NCI-H774 (cell line): ENCODE data around the gene GNAQ.
"Not testable (repeated sequence)": the region's sequence is repeated elsewhere in the genome, so short reads cannot be mapped to it uniquely, and the experiment has no call there.

Experiments
- DNase-seq: peaks from one replicate; lab custom pipeline; 2025; lab: John Stamatoyannopoulos, UW

The GNAQ gene

GRCh38 chr9:78031444-78031892 lies at the start of gene GNAQ:
TSS of gene GNAQ (minus strand) at chr9:78031811. CDS start at chr9:78031235, 576 bp downstream.
- no peak for DNase-seq

DNA sequence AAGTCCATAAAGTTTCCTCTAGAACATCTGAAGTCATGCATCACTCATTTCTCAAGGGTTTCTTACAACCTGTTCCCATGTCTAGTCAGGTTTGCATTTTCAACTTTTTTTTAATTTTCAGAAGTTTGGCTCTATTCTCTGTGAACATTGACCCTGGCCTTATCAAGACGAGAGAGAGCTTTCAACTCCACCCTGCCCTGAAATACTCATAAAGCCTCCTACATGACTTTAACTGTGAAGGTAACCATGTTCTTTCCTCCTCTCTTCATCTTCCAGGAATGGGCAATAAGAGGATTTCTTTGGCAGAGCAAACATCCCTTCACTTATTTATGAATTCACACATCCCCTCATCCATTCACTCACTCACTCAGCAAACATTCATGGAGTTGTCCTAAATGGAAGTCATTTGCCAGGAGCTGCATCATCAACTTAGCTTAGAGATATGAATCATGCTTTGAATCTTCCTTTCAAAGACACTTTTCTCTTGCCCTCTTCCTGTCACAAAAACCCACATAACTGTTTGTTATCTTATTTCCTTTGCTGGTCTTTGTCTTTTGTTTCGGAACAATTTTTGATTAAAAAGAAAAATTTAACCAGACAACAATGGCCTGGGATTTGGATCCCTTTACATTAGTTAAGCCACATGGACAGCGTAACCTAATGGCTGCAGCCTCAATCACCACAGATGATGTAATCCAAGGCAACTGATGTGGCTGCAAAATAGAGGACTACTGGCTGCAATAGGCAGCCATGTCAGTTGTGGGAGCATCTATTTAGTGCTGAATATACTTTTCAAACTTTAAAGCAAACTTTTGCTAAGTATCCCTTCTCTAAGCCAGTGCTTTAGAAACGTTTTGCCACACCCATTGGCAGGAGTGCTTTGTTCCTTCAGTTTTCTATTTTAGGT lies 43.0 kb upstream of the GNAQ start:
- no peak for DNase-seq

- no peak for DNase-seq
Observed at GRCh38 chr9:78073722-78074121, 42.1 kb upstream of the GNAQ start.

DNA sequence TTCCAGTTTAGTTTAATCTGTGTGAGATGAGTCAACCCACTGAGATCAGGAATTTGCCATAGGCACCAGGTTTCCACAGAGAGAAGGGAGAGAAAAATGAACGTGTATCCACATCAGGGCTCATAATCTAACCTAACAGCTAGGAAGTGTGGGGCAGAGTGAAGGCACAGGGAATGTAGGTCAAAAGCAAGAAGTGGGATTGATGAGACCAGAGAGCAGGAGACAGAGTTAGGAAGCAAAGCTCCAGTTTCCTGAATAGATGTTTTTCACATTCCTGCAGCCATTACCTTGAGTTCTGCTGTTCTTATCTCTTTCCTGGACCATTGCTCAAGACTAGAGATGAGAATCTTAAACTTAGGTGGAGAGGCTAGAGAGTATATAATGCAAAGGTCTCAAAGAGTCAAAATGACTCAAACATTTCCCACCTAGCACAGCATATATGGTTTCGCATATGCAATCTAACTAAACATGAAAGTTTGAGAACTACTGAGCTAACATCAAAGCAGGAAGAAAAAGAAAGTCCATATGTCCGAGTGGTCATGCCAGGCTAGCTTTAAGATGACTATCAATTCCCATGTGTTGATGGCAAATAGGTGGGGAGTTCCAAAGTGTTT lies 41.1 kb upstream of the GNAQ start:
- no peak for DNase-seq

- DNase-seq = no peak
Observed at GRCh38 chr9:78070521-78070920, 38.9 kb upstream of the GNAQ start.

DNA sequence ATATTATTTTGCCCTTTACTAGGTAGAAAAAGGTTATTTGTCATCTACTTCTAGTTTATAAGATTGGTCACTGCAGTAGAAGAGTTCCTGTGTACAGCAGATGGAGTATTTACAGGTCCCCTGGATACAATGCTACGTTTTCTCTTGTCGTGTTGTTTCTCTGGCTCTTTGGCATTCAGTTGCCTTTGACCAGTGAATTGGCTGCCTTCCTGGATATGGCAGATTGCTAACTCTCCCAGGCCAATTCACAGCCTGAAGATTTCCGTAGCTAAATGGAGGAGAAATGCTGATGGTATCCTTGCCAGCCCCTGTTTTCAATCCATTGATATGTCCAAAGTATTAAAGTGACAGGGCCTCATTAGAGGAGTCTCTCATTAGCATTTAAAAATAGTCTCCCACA lies 32.5 kb upstream of the GNAQ start:
- no peak for DNase-seq

GRCh38 chr9:78062710-78063109 lies 31.1 kb upstream of the GNAQ start:
- DNase-seq = no peak

DNA sequence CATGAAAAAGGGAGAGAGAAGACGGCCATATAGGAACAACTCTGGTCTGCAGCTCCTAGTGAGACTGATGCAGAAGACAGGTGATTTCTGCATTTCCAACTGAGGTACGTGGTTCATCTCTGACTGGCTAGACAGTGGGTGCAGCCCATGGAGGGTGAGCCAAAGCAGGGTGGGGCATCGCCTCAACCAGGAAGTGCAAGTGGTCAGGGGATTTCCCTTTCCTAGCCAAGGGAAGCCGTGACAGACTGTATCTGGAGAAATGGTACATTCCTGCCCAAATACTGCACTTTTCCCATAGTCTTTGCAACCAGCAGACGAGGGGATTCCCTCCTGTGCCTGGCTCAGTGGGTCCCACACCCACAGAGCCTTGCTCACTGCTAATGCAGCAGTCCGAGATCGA lies 22.6 kb upstream of the GNAQ start:
- not testable (repeated sequence) for DNase-seq

- no peak for DNase-seq
Observed at GRCh38 chr9:78053627-78054026, 22.0 kb upstream of the GNAQ start.

GRCh38 chr9:78050421-78050820 lies 18.8 kb upstream of the GNAQ start:
- no peak for DNase-seq

DNA sequence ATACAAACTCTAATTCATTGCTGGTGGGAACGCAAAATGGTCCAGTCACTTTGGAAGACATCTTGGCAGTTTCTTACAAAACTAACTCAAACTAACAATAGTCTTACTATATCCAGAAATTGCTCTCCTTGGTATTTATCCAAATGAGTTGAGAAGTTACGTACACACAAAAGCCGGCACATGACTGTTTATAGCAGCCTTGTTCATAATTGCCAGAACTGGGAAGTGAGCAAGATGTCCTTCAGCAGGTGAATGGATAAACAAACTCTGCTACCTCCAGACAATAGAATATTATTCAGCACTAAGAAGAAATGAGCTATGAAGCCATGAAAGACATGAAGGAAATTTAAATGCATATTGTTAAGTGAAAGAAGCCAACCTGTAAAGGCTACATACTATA lies 17.9 kb upstream of the GNAQ start:
- no peak for DNase-seq

GRCh38 chr9:78047106-78047505 lies 15.5 kb upstream of the GNAQ start:
- no peak for DNase-seq

- no peak for DNase-seq
Observed at GRCh38 chr9:78046112-78046511, 14.5 kb upstream of the GNAQ start.

DNA sequence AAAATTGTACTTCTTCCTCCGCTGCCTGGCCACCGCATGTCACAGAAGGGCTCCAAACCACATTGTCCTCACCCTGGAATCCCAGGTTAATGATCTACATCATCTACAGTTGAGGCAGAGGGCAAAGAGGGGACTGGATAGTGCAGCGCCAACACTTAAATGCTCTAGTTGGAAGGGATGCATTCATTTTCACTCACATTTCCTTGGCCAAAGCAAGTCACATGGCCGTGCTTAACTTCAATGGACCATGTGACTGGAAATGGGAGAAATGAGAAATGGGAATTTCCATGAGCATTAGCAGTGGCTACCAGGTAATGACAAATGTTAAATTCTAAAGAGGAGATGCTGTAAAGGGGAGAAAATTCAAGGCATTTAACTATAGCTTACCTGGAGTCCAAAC lies 13.3 kb upstream of the GNAQ start:
- DNase-seq = no peak

DNA sequence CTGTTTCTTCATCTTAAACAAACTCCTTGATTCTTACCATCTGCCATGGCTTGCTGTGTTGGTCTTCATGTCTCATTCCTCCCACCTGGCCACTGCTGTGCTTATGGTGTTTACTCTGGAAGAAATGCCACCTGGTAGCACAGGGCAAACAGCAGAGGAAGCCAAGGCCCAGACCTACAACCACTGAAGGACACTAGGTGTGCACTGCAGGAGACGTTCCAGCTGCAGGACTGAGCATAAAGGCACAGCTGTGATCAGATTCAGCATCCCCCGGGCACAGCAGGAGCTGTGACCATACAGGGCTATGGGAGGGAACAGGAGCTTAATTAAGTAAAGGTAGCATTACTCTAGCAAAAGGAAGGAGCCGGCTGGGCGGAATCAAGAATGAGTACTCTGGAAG lies 12.6 kb upstream of the GNAQ start:
- peak; percentile 65 for DNase-seq

GRCh38 chr9:78041971-78042370 lies 10.4 kb upstream of the GNAQ start:
- DNase-seq = no peak

- no peak for DNase-seq
Observed at GRCh38 chr9:78040726-78041125, 9.1 kb upstream of the GNAQ start.

DNA sequence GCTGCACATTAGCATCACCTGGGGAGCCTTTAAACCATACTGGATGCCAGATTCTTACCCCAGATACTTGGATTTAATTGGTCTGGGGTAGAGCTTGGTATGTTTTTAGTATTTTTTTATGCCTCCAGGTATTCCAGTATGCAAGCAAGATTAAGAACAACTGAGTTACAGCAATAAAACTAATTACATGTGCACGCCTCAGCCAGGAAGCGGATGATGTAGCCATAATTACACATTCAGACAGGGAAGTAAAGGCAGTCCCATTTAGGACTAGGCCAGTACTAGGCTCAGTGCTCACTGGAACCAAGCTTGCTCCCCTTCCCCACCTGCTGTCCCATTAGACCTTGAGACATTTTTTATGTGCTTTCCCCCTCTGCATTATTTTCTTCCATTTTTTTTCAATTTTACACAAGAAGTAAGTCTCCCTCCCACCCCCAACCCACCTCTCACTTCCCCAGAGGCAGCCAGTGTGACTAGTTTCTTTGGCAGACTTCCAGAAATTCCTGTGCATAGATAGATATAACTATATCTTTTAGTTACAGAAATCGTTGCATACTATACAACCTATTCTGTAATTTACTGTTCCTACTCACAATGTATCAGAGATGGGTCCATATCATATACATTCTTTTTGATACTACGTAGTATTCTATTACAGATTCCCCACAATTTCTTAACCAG lies 7.1 kb upstream of the GNAQ start:
- DNase-seq = no peak

GRCh38 chr9:78035383-78035993 lies 3.9 kb upstream of the GNAQ start:
- DNase-seq = peak; percentile 62

DNA sequence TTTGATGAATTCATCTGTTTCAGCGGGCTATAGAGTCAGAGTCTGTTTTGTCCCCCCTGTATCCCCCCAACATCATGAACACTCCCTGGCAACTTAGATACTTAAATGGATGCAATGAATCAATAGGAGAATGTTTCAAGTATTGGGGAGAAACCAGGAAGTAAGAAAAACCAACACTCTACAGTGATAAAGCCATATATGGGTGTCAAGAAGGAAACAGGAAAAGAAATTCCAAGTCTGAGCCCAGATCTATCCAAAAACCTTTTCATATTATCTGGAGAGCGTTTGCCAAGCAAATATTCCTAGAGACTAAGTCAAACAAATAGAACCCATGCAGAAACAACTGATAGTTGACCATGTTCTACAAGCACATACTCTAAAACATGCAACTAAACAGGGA lies 2.3 kb upstream of the GNAQ start:
- DNase-seq = no peak

GRCh38 chr9:78032730-78033457 lies 1.3 kb upstream of the GNAQ start:
- DNase-seq = no peak
